Breast epithelium (tissue), 4 donors: ENCODE data around the gene POLR1B. TPM values are rescaled to one million over a fixed set of nuclear protein-coding genes. Genes with fewer than 3 reads are reported as not detected.

Source experiments
- DNase-seq, 2 donors: peaks; one replicate each; pipeline ENCODE4 v3.0.0-alpha.2; 2019; ENCODE audit warnings: low spot score in 2 of 2
- H3K27ac ChIP-seq, 2 donors: fragments of 200-600 bp; sonication (generic) in 1 of 2; one replicate each; pipeline ENCODE4 v1.5.1; 2016 to 2019; ENCODE audit warnings: mild to moderate bottlenecking in 1 of 2
- H3K27me3 ChIP-seq, 2 donors: fragments of 200-600 bp; sonication (generic) in 1 of 2; one replicate each; pipeline versions ENCODE4 v1.5.1 to v1.6.0; 2017 to 2019; ENCODE audit warnings: control low read depth in 1 of 2, mild to moderate bottlenecking in 1 of 2
- H3K36me3 ChIP-seq: fragments of 200-600 bp; one replicate; pipeline ENCODE4 v1.5.1; 2019
- H3K4me1 ChIP-seq, 2 donors: fragments of 200-600 bp; sonication (generic); one replicate each; pipeline ENCODE4 v1.5.1; 2016 to 2019; ENCODE audit warnings: control low read depth in 1 of 2
- H3K4me3 ChIP-seq, 3 donors: fragments of 200-600 bp; sonication (generic); 1 replicate in 2 of 3; 2 replicates in 1 of 3; pipeline ENCODE4 v1.5.1; 2016 to 2019; ENCODE audit warnings: mild to moderate bottlenecking in 3 of 3, moderate library complexity in 2 of 3
- H3K9me3 ChIP-seq, 2 donors: fragments of 200-600 bp; sonication (generic) in 1 of 2; one replicate each; pipeline ENCODE4 v1.5.1; 2016 to 2019; ENCODE audit warnings: control low read depth in 1 of 2
- POLR2A ChIP-seq: fragments of 450-650 bp; IDR thresholded peaks from one replicate; pipeline ENCODE4 v1.6.1; 2016; ENCODE audit warnings: antibody characterized with exemption, mild to moderate bottlenecking, moderate library complexity
- POLR2AphosphoS5 ChIP-seq, 3 donors: sonication (generic); formaldehyde crosslinking; IDR thresholded peaks; one replicate each; pipeline ENCODE4 v1.6.1; 2017; ENCODE audit warnings: antibody characterized with exemption in 3 of 3
- intact Hi-C: fragments of 100-400 bp; cut with DNase I; formaldehyde crosslinking; loops from one replicate; pipeline ENCODE4 v1.15.1; 2023; ENCODE audit warnings: low total_unique reads
- total RNA-seq, 3 donors: library from RNA; depleted of rRNA; stranded (reverse); fragments of >200 nt; gene quantifications; one replicate each; pipeline ENCODE4 v1.1.0, GENCODE V29; 2016
- TF ChIP-seq, protein P1 (sequence below), 3 donors: fragments of 450-650 bp; IDR thresholded peaks; one replicate each; pipeline ENCODE4 v1.5.1; 2016 to 2017; ENCODE audit warnings: antibody characterized with exemption in 3 of 3, mild to moderate bottlenecking in 3 of 3, moderate library complexity in 3 of 3

Gene POLR1B
- total RNA-seq, 3 donors from 2014 or later, result 7.8 to 23.7 (median 15.7) TPM

- DNase-seq, result no peak
- TF ChIP-seq, protein P1, sequence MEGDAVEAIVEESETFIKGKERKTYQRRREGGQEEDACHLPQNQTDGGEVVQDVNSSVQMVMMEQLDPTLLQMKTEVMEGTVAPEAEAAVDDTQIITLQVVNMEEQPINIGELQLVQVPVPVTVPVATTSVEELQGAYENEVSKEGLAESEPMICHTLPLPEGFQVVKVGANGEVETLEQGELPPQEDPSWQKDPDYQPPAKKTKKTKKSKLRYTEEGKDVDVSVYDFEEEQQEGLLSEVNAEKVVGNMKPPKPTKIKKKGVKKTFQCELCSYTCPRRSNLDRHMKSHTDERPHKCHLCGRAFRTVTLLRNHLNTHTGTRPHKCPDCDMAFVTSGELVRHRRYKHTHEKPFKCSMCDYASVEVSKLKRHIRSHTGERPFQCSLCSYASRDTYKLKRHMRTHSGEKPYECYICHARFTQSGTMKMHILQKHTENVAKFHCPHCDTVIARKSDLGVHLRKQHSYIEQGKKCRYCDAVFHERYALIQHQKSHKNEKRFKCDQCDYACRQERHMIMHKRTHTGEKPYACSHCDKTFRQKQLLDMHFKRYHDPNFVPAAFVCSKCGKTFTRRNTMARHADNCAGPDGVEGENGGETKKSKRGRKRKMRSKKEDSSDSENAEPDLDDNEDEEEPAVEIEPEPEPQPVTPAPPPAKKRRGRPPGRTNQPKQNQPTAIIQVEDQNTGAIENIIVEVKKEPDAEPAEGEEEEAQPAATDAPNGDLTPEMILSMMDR (IDR thresholded peaks at IDR 0.05), result no peak
- TF ChIP-seq POLR2AphosphoS5 (IDR thresholded peaks at IDR 0.05) (no peak), POLR2A (no peak)
- Histone ChIP-seq H3K27ac (no peak overlapping the region), H3K4me3 (no peak overlapping the region), H3K27me3 (no peaks in the 10 kb centered on the region), H3K9me3 (no peaks in the 10 kb centered on the region), H3K4me1 (no peaks in the 10 kb centered on the region), H3K36me3 (peaks cover 19% of the 10 kb centered on the region)
- intact Hi-C loops, result no loop called here
These were observed 29.7 kb downstream of the POLR1B start for GRCh38 chr2:112572005-112572404.

- H3K27me3 ChIP-seq, result no peaks in the 10 kb centered on the region
- TF ChIP-seq POLR2A (no peak), POLR2AphosphoS5 (IDR thresholded peaks at IDR 0.05) (no peak)
- TF ChIP-seq, protein P1 (IDR thresholded peaks at IDR 0.05), result no peak
- no peaks in the 10 kb centered on the region for H3K36me3 ChIP-seq
- intact Hi-C loops, result no loop called here
- no peak for DNase-seq
- no peaks in the 10 kb centered on the region for H3K9me3 ChIP-seq
- H3K4me3 ChIP-seq, result no peak overlapping the region
- H3K4me1 ChIP-seq, result no peaks in the 10 kb centered on the region
- no peak overlapping the region for H3K27ac ChIP-seq
These were observed 35.5 kb downstream of the POLR1B start for GRCh38 chr2:112577756-112578155.

- Histone ChIP-seq H3K36me3 (no peaks in the 10 kb centered on the region), H3K4me1 (no peaks in the 10 kb centered on the region), H3K27me3 (no peaks in the 10 kb centered on the region), H3K9me3 (no peaks in the 10 kb centered on the region), H3K27ac (no peak overlapping the region), H3K4me3 (no peak overlapping the region)
- TF ChIP-seq, protein P1 (IDR thresholded peaks at IDR 0.05), result no peak
- TF ChIP-seq POLR2AphosphoS5 (IDR thresholded peaks at IDR 0.05) (no peak), POLR2A (no peak)
- DNase-seq, result no peak
- intact Hi-C loops, result no loop called here
These were observed 37.0 kb downstream of the POLR1B start for GRCh38 chr2:112579241-112579640.

- H3K4me3 ChIP-seq, result no peak overlapping the region
These were observed 37.8 kb downstream of the POLR1B start for GRCh38 chr2:112580084-112580483.

GRCh38 chr2:112582314-112582746 lies 40.1 kb downstream of the POLR1B start:
- TF ChIP-seq POLR2A (no peak), POLR2AphosphoS5 (IDR thresholded peaks at IDR 0.05) (no peak)
- TF ChIP-seq, protein P1 (IDR thresholded peaks at IDR 0.05), result peak; percentile 57 to 58 (median 57)
- H3K4me3 ChIP-seq, result no peak overlapping the region
- intact Hi-C loops, result no loop called here
- H3K9me3 ChIP-seq, result no peaks in the 10 kb centered on the region
- H3K27ac ChIP-seq, result no peak overlapping the region
- H3K27me3 ChIP-seq, result no peaks in the 10 kb centered on the region
- no peak for DNase-seq
- H3K36me3 ChIP-seq, result no peaks in the 10 kb centered on the region
- H3K4me1 ChIP-seq, result no peaks in the 10 kb centered on the region

More at GRCh38 chr2:112580084-112580483, 37.8 kb downstream of the POLR1B start:
- intact Hi-C loops, result no loop called here
- TF ChIP-seq POLR2AphosphoS5 (IDR thresholded peaks at IDR 0.05) (no peak), POLR2A (no peak)
- Histone ChIP-seq H3K4me1 (no peaks in the 10 kb centered on the region), H3K36me3 (no peaks in the 10 kb centered on the region), H3K27me3 (no peaks in the 10 kb centered on the region), H3K9me3 (no peaks in the 10 kb centered on the region), H3K27ac (no peak overlapping the region)
- no peak for DNase-seq
